Measurements from ENCODE around the gene PRKAG2.

The PRKAG2 gene

GRCh38 chr7:151822541-151823181 lies 54.3 kb downstream of the PRKAG2 start:
- DNase-seq (ENCODE audit: low read depth, low spot score): no peak
- no peak overlapping the region for H3K27ac ChIP-seq

DNA sequence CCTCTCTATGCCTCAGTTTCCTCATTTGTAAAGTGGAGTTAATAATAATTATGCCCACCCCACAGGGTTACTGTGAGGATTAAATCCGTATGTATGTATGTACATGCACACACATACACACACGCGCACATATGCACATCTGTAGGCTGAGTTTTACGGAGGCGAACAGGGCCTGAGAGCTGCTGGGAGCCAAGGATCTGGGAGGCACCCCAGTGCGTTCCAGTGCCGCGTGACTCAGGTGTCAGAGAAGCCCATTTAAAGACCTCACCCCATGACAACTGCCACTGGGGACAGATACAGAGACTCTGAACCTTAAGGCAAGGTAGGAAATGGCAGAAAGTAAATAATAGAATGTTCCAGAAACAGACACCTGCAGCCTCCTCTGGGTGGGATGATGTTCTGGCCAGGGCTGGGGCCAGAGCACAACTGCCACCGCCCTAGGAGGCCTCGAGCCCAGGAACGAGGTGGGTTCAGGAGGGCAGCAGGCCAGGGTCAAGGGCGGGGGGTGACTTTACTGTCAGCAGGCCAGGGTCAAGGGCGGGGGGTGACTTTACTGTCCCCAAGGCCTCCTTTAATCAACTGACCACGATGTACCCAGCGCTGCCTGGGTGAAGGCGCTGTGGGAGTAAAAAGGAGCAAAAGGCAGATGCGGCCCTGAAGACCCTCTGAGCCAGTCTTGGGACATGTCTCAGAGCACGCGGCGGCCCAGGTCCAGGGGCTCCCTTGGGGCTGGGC lies 54.9 kb downstream of the PRKAG2 start:
- no peak overlapping the region for H3K27ac ChIP-seq
- DNase-seq (ENCODE audit: low read depth, low spot score): no peak

- no peak for DNase-seq (ENCODE audit: low read depth, low spot score)
- H3K27ac ChIP-seq: no peak overlapping the region
These were observed 55.7 kb downstream of the PRKAG2 start for GRCh38 chr7:151821226-151821625.

GRCh38 chr7:151820491-151821105 lies 56.3 kb downstream of the PRKAG2 start:
- no peak for DNase-seq (ENCODE audit: low read depth, low spot score)

GRCh38 chr7:151819866-151820265 lies 57.0 kb downstream of the PRKAG2 start:
- DNase-seq (ENCODE audit: low read depth, low spot score): no peak
- H3K27ac ChIP-seq: no peak overlapping the region

More at GRCh38 chr7:151820491-151821105, 56.3 kb downstream of the PRKAG2 start:
- no peak overlapping the region for H3K27ac ChIP-seq

DNA sequence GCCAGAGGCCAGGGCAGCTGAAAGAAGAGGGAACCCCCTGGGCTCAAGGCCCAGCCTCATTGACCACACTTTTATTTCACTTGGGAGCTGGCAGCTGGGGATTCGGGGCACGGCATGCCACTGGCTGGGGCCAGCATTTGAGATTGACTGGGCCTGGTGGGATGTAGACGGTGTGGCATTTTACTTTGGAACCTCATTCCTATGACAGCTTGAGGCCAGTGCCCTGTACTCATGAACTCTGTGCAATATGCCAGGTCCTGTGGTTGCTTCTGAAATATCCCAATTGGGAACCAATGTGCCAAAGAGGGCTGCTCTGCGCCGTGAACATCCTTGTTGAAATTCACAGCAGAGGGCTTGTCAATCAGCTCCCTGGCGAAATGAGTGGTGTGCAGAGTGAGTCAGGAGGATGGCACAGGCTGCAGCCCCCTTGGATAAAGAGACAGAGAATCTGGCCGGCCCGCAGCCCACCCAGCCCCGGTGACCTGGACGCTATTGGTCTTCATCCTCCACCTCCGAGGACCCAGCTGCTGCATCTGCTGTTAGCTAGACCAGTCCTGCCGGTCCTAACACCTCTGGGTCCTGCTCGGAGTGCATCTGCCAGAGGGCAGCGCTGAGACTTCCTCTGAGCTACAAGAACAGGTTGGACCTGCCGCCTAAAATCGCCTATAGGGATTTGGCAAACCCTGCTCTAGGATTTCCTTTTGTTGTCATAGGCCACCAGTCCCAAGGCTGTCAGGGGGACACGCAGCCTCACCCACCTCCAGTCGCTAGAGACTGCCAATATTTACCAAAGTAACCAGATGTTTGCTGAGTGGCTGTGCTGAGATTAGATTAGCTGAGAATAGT lies 58.0 kb downstream of the PRKAG2 start:
- DNase-seq (ENCODE audit: low read depth, low spot score): peak; percentile 22
- H3K27ac ChIP-seq: no peak overlapping the region

DNA sequence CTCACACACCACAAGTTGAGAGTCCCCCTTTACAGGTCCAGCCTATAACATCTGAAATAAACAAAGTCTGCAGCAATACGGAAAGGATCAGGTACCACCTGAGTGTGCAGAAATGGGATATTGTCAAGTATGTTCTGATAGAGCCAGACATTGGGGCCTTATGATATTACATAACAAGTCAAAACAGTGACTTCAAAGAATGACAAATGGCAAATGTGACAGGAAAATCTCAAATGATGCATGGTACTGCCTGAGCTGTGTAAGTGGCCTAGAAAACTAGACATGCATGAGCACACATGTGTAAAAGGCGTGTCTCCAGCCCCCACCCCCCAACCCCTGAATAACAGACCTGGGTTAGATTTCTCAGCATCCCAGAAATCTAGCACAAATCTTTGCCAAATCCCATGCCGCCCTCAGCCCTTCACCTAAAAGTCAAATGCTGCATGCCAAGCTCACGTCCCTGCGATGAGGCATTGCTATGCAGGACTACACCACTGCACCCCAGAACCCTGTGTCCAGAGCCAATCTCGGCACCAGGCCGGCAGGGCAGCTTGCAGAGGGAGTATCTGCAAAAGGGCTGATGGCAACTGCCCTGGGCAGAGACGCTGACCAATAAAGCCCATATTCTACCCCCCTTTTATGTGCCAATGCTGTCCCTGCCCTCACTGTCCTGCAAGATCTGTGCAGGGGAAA lies 58.8 kb downstream of the PRKAG2 start:
- DNase-seq (ENCODE audit: low read depth, low spot score): no peak
- H3K27ac ChIP-seq: no peak overlapping the region

- DNase-seq (ENCODE audit: low read depth, low spot score): no peak
- H3K27ac ChIP-seq: no peak overlapping the region
These were observed 59.6 kb downstream of the PRKAG2 start for GRCh38 chr7:151817315-151817690.

- H3K27ac ChIP-seq: no peak overlapping the region
- DNase-seq (ENCODE audit: low read depth, low spot score): no peak
These were observed 60.2 kb downstream of the PRKAG2 start for GRCh38 chr7:151816562-151817314.

- H3K27ac ChIP-seq: no peak overlapping the region
- no peak for DNase-seq (ENCODE audit: low read depth, low spot score)
These were observed 61.5 kb downstream of the PRKAG2 start for GRCh38 chr7:151815419-151815818.

DNA sequence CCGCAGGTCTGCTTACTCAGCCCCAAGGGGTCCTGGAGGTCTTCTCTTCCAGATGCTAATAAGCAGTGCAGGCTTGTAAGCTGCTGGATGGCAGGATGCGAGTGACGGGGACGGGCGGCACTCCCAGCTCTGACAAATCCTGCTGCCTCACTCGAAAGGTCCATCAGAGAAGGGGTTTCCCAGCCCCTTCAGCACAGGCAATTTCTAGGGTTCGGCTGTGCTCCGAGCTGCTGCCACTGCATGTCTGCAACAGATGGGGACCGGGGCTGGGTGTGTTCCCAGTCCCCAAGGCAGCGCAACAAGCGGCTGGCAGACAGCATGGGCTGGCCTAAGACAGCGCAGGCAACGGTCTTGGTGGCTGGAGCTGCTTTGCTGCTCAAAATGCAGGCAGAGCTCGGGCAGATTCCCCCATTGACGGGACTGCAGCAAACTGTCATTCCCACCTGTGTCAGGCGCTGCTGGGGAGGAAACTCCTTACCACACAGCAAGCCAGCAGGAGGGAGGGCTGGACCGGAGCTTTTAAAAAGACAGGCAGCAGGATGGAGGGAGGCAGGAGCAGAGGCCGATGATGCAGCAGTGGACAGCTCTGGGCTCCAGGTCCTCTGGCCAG lies 62.4 kb downstream of the PRKAG2 start:
- no peak for DNase-seq (ENCODE audit: low read depth, low spot score)
- no peak overlapping the region for H3K27ac ChIP-seq

- DNase-seq (ENCODE audit: low read depth, low spot score): no peak
- H3K27ac ChIP-seq: no peak overlapping the region
These were observed 62.9 kb downstream of the PRKAG2 start for GRCh38 chr7:151813997-151814396.

GRCh38 chr7:151813445-151813844 lies 63.5 kb downstream of the PRKAG2 start:
- no peak for DNase-seq (ENCODE audit: low read depth, low spot score)
- H3K27ac ChIP-seq: no peak overlapping the region

DNA sequence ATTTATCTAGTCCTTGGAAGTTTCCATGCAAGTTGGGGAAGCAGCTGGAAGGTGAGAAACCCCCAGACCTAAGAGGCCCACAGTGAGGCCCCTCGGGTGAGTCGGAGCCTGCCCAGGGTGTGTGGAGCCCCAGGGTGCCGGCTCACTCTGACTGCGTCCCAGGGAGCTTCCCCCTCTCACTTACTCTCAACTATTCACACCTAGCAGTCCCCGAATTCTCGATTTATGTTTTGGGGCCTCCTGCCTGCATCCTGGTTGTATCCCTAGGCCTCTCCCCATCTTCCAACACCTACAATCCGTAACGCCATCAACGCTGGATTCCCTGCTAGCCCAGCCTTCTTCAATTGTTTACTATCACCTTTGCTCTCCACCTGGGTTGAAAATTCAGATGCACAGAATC lies 63.9 kb downstream of the PRKAG2 start:
- H3K27ac ChIP-seq: no peak overlapping the region
- DNase-seq (ENCODE audit: low read depth, low spot score): no peak

DNA sequence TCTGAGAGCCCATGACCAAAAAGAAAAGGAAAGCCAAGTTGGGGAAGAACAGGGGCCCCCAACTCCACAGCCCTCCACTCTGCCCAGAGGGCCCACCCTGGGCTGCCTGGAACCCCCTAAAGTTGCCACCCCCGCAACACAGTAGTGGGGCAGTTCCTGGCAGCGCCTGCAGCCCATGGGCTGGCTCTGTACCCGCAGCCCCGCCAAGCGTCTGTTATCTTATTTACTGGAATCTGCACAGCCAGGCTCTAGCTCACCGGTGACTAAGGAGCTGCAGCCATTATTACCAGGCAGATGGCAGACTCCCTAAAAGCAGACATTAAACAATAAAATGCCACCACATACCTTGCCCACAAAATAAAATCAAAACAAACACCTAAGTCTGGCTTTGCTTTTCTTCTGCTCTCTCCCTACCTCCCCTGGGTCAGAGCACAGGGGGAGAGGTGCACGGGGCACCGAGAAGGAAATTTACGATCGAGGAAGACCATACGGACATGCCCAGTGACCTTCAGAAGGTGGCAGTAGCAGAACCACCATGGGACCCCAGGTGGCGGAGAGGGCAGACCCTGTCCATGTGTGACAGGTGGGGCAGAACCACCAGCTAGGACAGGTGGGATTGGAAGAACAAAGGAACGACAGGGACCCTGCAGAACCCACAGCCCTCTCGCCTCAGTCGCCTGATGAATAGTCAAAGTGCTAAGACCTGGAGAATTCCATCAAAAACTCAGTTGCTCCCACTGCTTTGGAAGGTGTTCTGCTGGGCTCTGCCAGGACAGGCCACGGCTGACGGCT lies 66.3 kb downstream of the PRKAG2 start:
- no peak overlapping the region for H3K27ac ChIP-seq
- no peak for DNase-seq (ENCODE audit: low read depth, low spot score)

GRCh38 chr7:151809864-151810170 lies 67.1 kb downstream of the PRKAG2 start:
- H3K27ac ChIP-seq: no peak overlapping the region
- no peak for DNase-seq (ENCODE audit: low read depth, low spot score)

DNA sequence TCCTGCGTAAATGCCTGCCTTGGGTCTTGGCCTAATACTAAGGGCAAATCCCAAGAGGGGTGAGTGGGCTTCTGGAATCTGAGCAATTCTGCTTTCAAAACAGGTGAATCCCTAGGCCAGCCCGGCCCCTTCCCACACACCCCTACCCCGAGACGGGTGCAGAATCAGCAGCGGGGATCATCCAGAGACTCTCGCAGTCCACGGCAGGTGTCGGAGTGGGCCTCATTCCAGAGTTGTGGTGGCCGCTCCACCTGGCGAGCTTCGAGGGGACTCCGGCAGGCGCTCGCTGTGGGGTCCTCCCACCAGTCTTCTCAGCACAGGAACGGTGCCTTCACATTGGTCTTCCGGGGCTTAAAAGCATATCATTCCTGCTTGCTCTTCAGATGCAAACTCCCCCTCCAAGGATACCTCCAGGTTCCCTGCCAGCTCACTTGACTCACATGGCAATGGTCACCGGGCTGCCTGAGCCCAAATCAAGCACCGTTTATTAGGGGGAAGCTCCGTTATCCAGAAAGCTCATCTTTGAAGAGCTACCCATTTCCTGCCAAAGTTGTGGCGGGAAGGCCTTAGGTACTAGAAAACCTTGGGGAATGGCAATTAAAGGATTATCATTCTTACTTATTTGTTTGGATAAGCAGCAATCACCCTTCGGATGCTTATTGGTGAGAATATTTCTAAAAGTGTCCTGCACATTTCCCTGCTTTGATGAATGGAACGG lies 67.6 kb downstream of the PRKAG2 start:
- no peak for DNase-seq (ENCODE audit: low read depth, low spot score)
- no peak overlapping the region for H3K27ac ChIP-seq

Measured in epithelial cell of prostate (primary cell).